ENCODE measurements around the gene BRME1. TPM values are rescaled to one million over a fixed set of nuclear protein-coding genes. Genes with fewer than 3 reads are reported as not detected.

Gene BRME1
- total RNA-seq, 1 donor from 2014 or later: 3.4 TPM

- H3K27ac Mint-ChIP-seq (ENCODE audit: unreplicated experiment): no peak overlapping the region
- peaks cover 6% of the 10 kb centered on the region for H3K27me3 Mint-ChIP-seq (ENCODE audit: unreplicated experiment)
- H3K36me3 Mint-ChIP-seq (ENCODE audit: low read depth, unreplicated experiment): no peaks in the 10 kb centered on the region
- no peak for TF ChIP-seq CTCF (IDR thresholded peaks at IDR 0.05; ENCODE audit: unreplicated experiment)
- no peaks in the 10 kb centered on the region for H3K9me3 Mint-ChIP-seq (ENCODE audit: unreplicated experiment)
- H3K4me3 Mint-ChIP-seq (ENCODE audit: unreplicated experiment): no peak overlapping the region
- DNase-seq (ENCODE audit: low spot score): no peak
- peaks cover 6% of the 10 kb centered on the region for H3K4me1 Mint-ChIP-seq (ENCODE audit: unreplicated experiment)
These were observed 22.3 kb downstream of the BRME1 start for GRCh38 chr19:13883516-13884064.

- H3K4me3 Mint-ChIP-seq (ENCODE audit: unreplicated experiment): no peak overlapping the region
- H3K4me1 Mint-ChIP-seq (ENCODE audit: unreplicated experiment): peaks cover 6% of the 10 kb centered on the region
- H3K27ac Mint-ChIP-seq (ENCODE audit: unreplicated experiment): no peak overlapping the region
- no peaks in the 10 kb centered on the region for H3K36me3 Mint-ChIP-seq (ENCODE audit: low read depth, unreplicated experiment)
- no peaks in the 10 kb centered on the region for H3K9me3 Mint-ChIP-seq (ENCODE audit: unreplicated experiment)
- TF ChIP-seq CTCF (IDR thresholded peaks at IDR 0.05; ENCODE audit: unreplicated experiment): no peak
- peaks cover 6% of the 10 kb centered on the region for H3K27me3 Mint-ChIP-seq (ENCODE audit: unreplicated experiment)
- DNase-seq (ENCODE audit: low spot score): no peak
These were observed 23.1 kb downstream of the BRME1 start for GRCh38 chr19:13882836-13883235.

DNA sequence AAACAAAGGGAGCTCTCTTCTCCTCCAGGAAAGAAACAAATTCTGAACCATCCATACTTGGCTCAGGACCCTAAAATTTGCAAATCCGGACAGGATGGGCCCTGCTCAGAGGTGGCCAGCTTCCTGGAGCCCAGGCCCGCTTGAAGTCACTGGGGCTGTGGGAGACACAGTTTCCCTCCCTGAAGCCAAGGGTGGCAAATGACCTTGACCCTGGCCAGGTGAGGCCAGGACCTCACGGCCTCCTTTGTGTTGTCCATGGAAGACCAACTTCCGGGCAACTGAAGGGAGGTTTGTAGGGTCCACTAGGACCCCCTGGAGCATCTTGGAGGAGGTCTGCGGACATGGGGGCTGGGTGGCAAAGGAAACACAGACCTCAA is 23.5 kb downstream of the BRME1 start:
- no peak for DNase-seq (ENCODE audit: low spot score)
- H3K27ac Mint-ChIP-seq (ENCODE audit: unreplicated experiment): no peak overlapping the region
- no peak for TF ChIP-seq CTCF (IDR thresholded peaks at IDR 0.05; ENCODE audit: unreplicated experiment)
- H3K36me3 Mint-ChIP-seq (ENCODE audit: low read depth, unreplicated experiment): no peaks in the 10 kb centered on the region
- no peaks in the 10 kb centered on the region for H3K9me3 Mint-ChIP-seq (ENCODE audit: unreplicated experiment)
- H3K4me3 Mint-ChIP-seq (ENCODE audit: unreplicated experiment): no peak overlapping the region
- peaks cover 6% of the 10 kb centered on the region for H3K4me1 Mint-ChIP-seq (ENCODE audit: unreplicated experiment)
- H3K27me3 Mint-ChIP-seq (ENCODE audit: unreplicated experiment): peaks cover 6% of the 10 kb centered on the region

DNA sequence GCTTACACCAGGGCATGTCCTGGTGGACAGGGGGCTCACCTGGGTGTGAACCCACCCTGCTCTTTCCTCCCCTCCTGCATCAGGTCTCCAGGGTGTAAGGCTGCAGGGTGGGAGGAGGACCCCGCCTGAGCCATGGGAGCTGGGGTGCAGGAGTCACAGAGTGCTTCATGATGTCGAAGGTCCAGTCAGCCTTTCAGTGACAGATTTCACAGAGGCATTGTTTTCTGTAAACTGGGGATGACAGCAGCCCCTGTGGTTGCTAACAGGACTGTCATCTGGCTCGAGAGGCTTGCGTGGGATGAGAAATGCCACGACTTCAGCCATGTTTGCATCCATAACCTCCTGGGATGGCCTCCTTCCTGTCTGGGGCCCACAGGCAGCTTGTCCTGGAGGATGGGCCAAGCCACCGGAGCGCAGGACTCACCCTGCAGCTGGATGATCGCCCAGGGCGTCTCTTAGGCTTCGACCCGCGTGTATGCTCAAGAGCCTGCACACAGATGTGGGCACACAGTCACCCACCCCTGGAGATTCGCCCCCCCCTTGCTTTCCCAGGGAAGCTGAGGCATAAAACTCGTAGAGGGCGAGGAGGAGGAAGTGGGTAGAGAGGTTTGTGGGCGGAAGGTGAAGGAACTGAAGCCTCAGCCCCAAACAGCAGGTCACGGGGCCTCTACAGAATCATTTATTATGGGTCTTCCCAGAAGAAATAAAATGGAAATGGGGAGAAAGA is 24.1 kb downstream of the BRME1 start:
- no peak for DNase-seq (ENCODE audit: low spot score)
- H3K4me3 Mint-ChIP-seq (ENCODE audit: unreplicated experiment): no peak overlapping the region

More for the DNA sequence above, 24.1 kb downstream of the BRME1 start:
- H3K27me3 Mint-ChIP-seq (ENCODE audit: unreplicated experiment): peaks cover 6% of the 10 kb centered on the region
- H3K4me1 Mint-ChIP-seq (ENCODE audit: unreplicated experiment): peaks cover 6% of the 10 kb centered on the region
- no peaks in the 10 kb centered on the region for H3K9me3 Mint-ChIP-seq (ENCODE audit: unreplicated experiment)
- H3K27ac Mint-ChIP-seq (ENCODE audit: unreplicated experiment): no peak overlapping the region
- no peaks in the 10 kb centered on the region for H3K36me3 Mint-ChIP-seq (ENCODE audit: low read depth, unreplicated experiment)
- no peak for TF ChIP-seq CTCF (IDR thresholded peaks at IDR 0.05; ENCODE audit: unreplicated experiment)

All from endothelial cell (in vitro differentiated cells).